Fibroblast of pulmonary artery (primary cell): ENCODE measurements around the gene AFF3.
"Not testable (repeated sequence)": the region's sequence is repeated elsewhere in the genome, so short reads cannot be mapped to it uniquely, and the experiment has no call there.

ENCODE experiments used
- DNase-seq: peaks from one replicate; pipeline ENCODE4 v3.0.0-alpha.2; 2010; ENCODE audit warnings: low read depth
- H3K4me3 ChIP-seq: replicated peaks from 2 replicates; pipeline ENCODE4 v1.5.1; 2011; ENCODE audit warnings: low read depth, mild to moderate bottlenecking, control low read depth, low read length, moderate library complexity
- TF ChIP-seq, protein P1 (sequence below): IDR thresholded peaks from 2 replicates; pipeline ENCODE4 v1.5.1; 2011; ENCODE audit warnings: mild to moderate bottlenecking, control low read depth, low read length, inconsistent platforms; ENCODE audit errors: missing control alignments

The AFF3 gene

DNA sequence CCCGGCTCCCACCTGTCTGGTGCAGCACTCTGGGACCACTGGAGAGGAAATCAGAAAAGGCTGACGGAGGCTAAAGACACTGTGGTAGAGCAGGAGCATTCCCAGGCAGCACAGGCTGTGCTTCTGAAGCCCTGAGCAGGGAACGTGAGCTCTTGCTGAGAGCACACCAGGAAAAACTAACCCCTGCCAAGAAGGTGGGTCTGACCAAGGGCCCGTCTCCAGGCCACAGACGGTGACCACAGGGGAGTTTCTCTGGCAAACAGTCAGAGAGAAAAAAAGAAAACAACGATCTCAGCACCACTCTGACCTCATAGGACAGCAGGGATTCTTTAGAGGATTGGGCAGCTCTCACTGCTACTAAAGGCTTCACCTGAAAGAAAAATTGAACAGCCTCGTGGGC, 201.4 kb downstream of the AFF3 start:
- DNase-seq, result peak; percentile 4

DNA sequence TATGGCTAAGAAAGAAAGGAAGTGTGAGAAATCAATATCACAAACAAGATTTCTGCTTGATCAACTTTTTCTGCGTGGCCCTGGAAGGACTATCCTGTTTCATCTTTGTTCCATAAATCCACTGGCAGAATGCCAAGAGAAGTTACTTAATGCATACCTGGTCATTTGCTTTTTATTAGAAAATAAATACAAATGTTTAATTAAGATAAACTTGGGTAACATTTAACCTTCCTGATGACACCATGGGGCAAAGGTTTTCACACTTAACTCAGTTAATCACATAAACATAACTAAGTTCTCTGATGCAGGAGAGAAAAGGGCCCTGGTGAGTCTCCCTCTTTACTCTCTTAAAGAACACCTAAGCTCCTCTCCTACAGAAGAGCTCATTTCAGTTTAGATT, 203.3 kb downstream of the AFF3 start:
- no peak for DNase-seq
- no peak overlapping the region for H3K4me3 ChIP-seq
- TF ChIP-seq, protein P1, sequence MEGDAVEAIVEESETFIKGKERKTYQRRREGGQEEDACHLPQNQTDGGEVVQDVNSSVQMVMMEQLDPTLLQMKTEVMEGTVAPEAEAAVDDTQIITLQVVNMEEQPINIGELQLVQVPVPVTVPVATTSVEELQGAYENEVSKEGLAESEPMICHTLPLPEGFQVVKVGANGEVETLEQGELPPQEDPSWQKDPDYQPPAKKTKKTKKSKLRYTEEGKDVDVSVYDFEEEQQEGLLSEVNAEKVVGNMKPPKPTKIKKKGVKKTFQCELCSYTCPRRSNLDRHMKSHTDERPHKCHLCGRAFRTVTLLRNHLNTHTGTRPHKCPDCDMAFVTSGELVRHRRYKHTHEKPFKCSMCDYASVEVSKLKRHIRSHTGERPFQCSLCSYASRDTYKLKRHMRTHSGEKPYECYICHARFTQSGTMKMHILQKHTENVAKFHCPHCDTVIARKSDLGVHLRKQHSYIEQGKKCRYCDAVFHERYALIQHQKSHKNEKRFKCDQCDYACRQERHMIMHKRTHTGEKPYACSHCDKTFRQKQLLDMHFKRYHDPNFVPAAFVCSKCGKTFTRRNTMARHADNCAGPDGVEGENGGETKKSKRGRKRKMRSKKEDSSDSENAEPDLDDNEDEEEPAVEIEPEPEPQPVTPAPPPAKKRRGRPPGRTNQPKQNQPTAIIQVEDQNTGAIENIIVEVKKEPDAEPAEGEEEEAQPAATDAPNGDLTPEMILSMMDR, result no peak

More for the DNA sequence above, 201.4 kb downstream of the AFF3 start:
- no peak overlapping the region for H3K4me3 ChIP-seq
- TF ChIP-seq, protein P1, result no peak

DNA sequence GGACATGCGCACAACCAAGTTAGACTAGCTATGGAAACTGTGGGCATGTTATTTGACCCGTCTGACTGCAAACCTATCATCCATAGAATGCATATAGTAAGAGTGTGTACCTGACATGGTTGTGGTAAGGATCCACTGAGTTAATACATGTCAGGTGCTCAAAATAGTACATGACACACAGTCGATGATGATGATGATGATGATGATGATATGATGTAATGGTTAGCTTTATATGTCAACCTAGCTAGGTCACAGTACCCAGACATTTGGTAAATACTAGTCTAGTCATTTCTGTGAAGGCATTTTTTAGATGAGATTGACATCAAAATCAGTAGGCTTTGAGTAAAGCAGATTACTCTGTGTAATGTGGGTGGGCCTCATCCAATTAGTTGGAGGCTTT, 204.1 kb downstream of the AFF3 start:
- TF ChIP-seq, protein P1, result no peak
- no peak for DNase-seq
- no peak overlapping the region for H3K4me3 ChIP-seq

DNA sequence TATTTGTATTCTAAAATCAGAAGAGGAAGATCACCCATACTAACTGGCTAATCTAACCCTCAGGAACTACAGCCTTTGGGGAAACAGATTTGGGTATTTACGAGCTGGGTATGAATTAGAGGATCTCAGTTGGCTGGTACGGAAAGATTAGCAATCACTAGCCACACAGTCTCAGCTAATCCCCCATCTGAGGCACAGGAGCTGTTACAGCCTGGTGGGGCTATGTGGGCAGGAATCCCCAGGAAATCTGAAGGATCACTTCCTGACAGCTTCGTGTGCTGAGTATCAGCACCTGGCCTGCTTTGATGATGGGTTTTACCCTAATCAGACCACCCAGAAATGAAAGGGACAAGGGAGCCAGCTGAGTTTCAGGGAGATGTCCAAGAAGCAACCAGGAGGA, 206.3 kb downstream of the AFF3 start:
- TF ChIP-seq, protein P1, result no peak
- DNase-seq, result no peak
- no peak overlapping the region for H3K4me3 ChIP-seq

DNA sequence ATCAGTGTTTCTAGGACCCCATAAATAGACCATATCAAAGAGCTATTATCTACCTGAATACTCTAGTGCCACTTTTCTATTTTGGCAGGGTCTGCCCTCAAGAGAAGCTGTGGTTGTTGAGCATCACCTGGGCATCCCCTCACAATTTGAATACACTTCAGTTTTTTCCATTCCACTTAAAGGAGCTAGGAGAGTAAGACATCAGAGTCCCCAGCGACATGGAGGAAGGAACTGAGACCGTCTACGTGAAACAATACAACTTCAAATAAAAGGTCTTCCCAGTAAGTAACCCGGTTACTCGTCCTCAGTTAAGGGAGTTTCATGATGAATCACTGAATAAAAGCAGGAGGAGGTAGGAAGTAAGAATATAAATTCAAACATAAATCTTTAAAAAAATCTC, 206.7 kb downstream of the AFF3 start:
- no peak overlapping the region for H3K4me3 ChIP-seq
- TF ChIP-seq, protein P1, result no peak
- DNase-seq, result no peak

DNA sequence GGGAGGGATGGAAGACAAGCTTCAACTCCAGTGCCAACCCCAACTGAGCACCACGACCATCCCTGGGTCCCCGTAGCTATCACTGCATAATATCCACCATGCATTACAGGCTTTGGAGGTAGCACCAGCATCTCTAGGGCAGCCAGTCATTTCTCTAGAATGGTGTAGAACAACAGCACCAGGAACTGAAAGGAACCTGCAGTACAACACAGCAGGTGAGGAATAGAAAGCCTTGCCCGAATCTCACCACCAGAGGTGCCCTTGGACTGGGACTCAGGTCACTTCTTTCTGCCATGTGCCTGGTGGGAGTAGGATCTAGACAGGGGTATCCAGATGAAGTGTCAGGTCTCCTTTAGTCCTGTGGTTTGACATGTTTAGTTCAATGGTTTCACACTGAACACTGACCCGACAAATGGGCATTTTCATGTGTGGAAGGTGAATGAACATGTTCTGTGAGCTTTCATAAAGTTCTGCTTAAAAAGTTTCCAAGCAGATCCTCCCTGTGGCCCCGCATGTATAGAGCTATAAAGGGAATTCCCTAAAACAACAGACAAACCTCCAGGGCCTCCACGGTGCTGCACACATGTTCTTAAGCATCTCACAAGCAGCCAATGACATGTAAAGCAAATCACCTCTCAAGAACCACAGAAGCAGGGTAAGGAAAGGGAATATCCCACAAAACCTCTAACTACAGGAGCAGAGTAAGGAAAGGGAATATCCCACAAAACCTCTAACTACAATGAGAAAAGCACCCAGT, 208.3 kb downstream of the AFF3 start:
- TF ChIP-seq, protein P1, result no peak

DNA sequence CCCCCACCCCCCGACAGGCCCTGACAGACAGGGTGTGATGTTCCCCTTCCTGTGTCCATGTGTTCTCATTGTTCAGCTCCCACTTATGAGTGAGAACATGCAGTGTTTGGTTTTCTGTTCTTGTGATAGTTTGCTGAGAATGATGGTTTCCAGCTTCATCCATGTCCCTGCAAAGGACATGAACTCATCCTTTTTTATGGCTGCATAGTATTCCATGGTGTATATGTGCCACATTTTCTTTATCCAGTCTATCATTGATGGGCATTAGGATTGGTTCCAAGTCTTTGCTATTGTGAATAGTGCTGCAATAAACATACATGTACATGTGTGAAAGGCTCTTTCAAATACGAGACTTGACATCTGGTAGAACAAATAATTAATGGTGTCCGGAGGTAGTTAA, 208.9 kb downstream of the AFF3 start:
- not testable (repeated sequence) for DNase-seq, H3K4me3 ChIP-seq

More for the DNA sequence above, 208.3 kb downstream of the AFF3 start:
- H3K4me3 ChIP-seq, result no peak overlapping the region
- no peak for DNase-seq
